HEK293 (cell line): ENCODE measurements around the gene STX2.

ENCODE experiments used
- CTCF ChIA-PET: fragments of 350-600 bp; formaldehyde crosslinking; extraction: SDS; loops from one replicate; lab custom pipeline; 2021; ENCODE audit warnings: antibody characterized with exemption; lab: Yijun Ruan, JAX
- POLR2A ChIA-PET: fragments of 300-600 bp; formaldehyde crosslinking; extraction: SDS; loops from one replicate; lab custom pipeline; 2020; ENCODE audit warnings: antibody characterized with exemption, inconsistent platforms; lab: Yijun Ruan, JAX
- H3K27ac ChIP-seq: fragments of 200-500 bp; sonication (Bioruptor generic); 2 replicates; pipeline ENCODE4 v1.5.1; 2014; ENCODE audit warnings: low read depth, low read length, control low read depth, inconsistent platforms; ENCODE audit errors: extremely low read depth
- H3K36me3 ChIP-seq, 2 experiments: fragments of 200-500 bp in 1 of 2; sonication (Bioruptor generic) in 1 of 2; 1 replicate in 1 of 2; 2 replicates in 1 of 2; pipeline ENCODE4 v1.5.1; 2014 to 2017; ENCODE audit warnings: inconsistent platforms in 2 of 2, low read length in 2 of 2; ENCODE audit not compliant: control insufficient read depth in 2 of 2, insufficient read depth in 1 of 2
- H3K4me1 ChIP-seq: fragments of 200-500 bp; sonication (Bioruptor generic); 2 replicates; pipeline ENCODE4 v1.5.1; 2014; ENCODE audit warnings: mild to moderate bottlenecking, low read length, inconsistent platforms; ENCODE audit not compliant: control insufficient read depth, insufficient read depth
- H3K4me3 ChIP-seq: 2 replicates; pipeline ENCODE4 v1.5.1; 2011; ENCODE audit warnings: low read depth, mild to moderate bottlenecking, control low read depth, low read length, moderate library complexity
- H3K9me3 ChIP-seq: fragments of 200-500 bp; sonication (Bioruptor generic); 2 replicates; pipeline ENCODE4 v1.5.1; 2014; ENCODE audit warnings: low read depth, low read length, inconsistent platforms; ENCODE audit not compliant: control insufficient read depth, insufficient read depth
- HOXD13 ChIP-seq: sonication (generic); formaldehyde crosslinking; IDR thresholded peaks from 2 replicates; pipeline ENCODE4 v1.8.0; 2022; ENCODE audit warnings: missing genetic modification reagents, borderline replicate concordance
- OSR2 ChIP-seq: fragments of 450-650 bp; formaldehyde crosslinking; IDR thresholded peaks from 2 replicates; pipeline ENCODE4 v1.5.1; 2016; ENCODE audit warnings: missing biosample characterization, missing genetic modification characterization
- OVOL3 ChIP-seq: fragments of 450-650 bp; formaldehyde crosslinking; IDR thresholded peaks from 2 replicates; pipeline ENCODE4 v1.5.1; 2016; ENCODE audit warnings: missing biosample characterization, missing genetic modification characterization
- PBX3 ChIP-seq: sonication (generic); formaldehyde crosslinking; IDR thresholded peaks from 2 replicates; pipeline ENCODE4 v1.8.1; 2022; ENCODE audit warnings: mild to moderate bottlenecking, moderate library complexity, missing genetic modification reagents
- PRDM6 ChIP-seq: fragments of 450-650 bp; formaldehyde crosslinking; IDR thresholded peaks from 2 replicates; pipeline ENCODE4 v1.5.1; 2017; ENCODE audit warnings: missing biosample characterization, missing genetic modification characterization
- SP2 ChIP-seq: fragments of 450-650 bp; formaldehyde crosslinking; IDR thresholded peaks from 2 replicates; pipeline ENCODE4 v1.5.1; 2016; ENCODE audit warnings: missing biosample characterization, missing genetic modification characterization
- TCF7L2 ChIP-seq: IDR thresholded peaks from 2 replicates; pipeline ENCODE4 v1.6.1; 2011; ENCODE audit warnings: low read depth, mild to moderate bottlenecking, inconsistent platforms, low read length, moderate library complexity, borderline replicate concordance
- TRIM28 ChIP-seq: IDR thresholded peaks from 2 replicates; pipeline ENCODE4 v1.6.1; 2011; ENCODE audit warnings: low read length, control low read depth, borderline replicate concordance
- ZBTB26 ChIP-seq: fragments of 450-650 bp; formaldehyde crosslinking; optimal IDR thresholded peaks from 2 replicates; pipeline ENCODE3; 2016; ENCODE audit warnings: missing biosample characterization, mild to moderate bottlenecking, missing genetic modification characterization
- ZFP3 ChIP-seq: fragments of 450-650 bp; formaldehyde crosslinking; IDR thresholded peaks from 2 replicates; pipeline ENCODE4 v1.5.1; 2016; ENCODE audit warnings: low read depth, missing biosample characterization, missing genetic modification characterization
- ZFP69B ChIP-seq: fragments of 450-650 bp; formaldehyde crosslinking; IDR thresholded peaks from 2 replicates; pipeline ENCODE4 v1.5.1; 2016; ENCODE audit warnings: missing biosample characterization, missing genetic modification characterization
- ZNF114 ChIP-seq: fragments of 450-650 bp; formaldehyde crosslinking; IDR thresholded peaks from 2 replicates; pipeline ENCODE4 v1.5.0; 2017; ENCODE audit warnings: missing biosample characterization, missing genetic modification characterization
- ZNF211 ChIP-seq: fragments of 450-650 bp; formaldehyde crosslinking; IDR thresholded peaks from 2 replicates; pipeline ENCODE4 v1.5.1; 2016; ENCODE audit warnings: low read depth, missing biosample characterization, missing genetic modification characterization
- ZNF23 ChIP-seq: fragments of 450-650 bp; formaldehyde crosslinking; IDR thresholded peaks from 2 replicates; pipeline ENCODE4 v1.5.1; 2016; ENCODE audit warnings: missing biosample characterization, missing genetic modification characterization, borderline replicate concordance
- ZNF248 ChIP-seq: fragments of 450-650 bp; formaldehyde crosslinking; IDR thresholded peaks from 2 replicates; pipeline ENCODE4 v1.5.1; 2017; ENCODE audit warnings: missing biosample characterization, missing genetic modification characterization
- ZNF366 ChIP-seq: fragments of 450-650 bp; formaldehyde crosslinking; conservative IDR thresholded peaks from 2 replicates; pipeline ENCODE4 v1.5.1; 2016; ENCODE audit warnings: missing biosample characterization, missing genetic modification characterization
- ZNF514 ChIP-seq: fragments of 450-650 bp; formaldehyde crosslinking; IDR thresholded peaks from 2 replicates; pipeline ENCODE4 v1.5.1; 2016; ENCODE audit warnings: missing biosample characterization, missing genetic modification characterization
- ZNF544 ChIP-seq: fragments of 450-650 bp; formaldehyde crosslinking; IDR thresholded peaks from 2 replicates; pipeline ENCODE4 v1.5.0; 2017; ENCODE audit warnings: missing biosample characterization, missing genetic modification characterization
- ZNF555 ChIP-seq: fragments of 450-650 bp; formaldehyde crosslinking; conservative IDR thresholded peaks from 2 replicates; pipeline ENCODE4 v1.5.1; 2017; ENCODE audit warnings: missing biosample characterization, mild to moderate bottlenecking, missing genetic modification characterization, inconsistent platforms
- ZNF580 ChIP-seq: fragments of 450-650 bp; formaldehyde crosslinking; IDR thresholded peaks from 2 replicates; pipeline ENCODE4 v1.5.1; 2016; ENCODE audit warnings: missing biosample characterization, missing genetic modification characterization
- ZNF585B ChIP-seq: fragments of 450-650 bp; formaldehyde crosslinking; IDR thresholded peaks from 2 replicates; pipeline ENCODE4 v1.5.1; 2016; ENCODE audit warnings: missing biosample characterization, missing genetic modification characterization
- ZNF600 ChIP-seq: fragments of 450-650 bp; formaldehyde crosslinking; IDR thresholded peaks from 2 replicates; pipeline ENCODE4 v1.5.1; 2016; ENCODE audit warnings: missing biosample characterization, missing genetic modification characterization
- ZNF623 ChIP-seq: fragments of 450-650 bp; formaldehyde crosslinking; IDR thresholded peaks from 2 replicates; pipeline ENCODE4 v1.5.1; 2016; ENCODE audit warnings: missing biosample characterization, missing genetic modification characterization
- ZNF792 ChIP-seq: fragments of 450-650 bp; formaldehyde crosslinking; IDR thresholded peaks from 2 replicates; pipeline ENCODE4 v1.5.1; 2016; ENCODE audit warnings: missing biosample characterization, missing genetic modification characterization
- TF ChIP-seq, protein P1 (sequence below): fragments of 450-650 bp; formaldehyde crosslinking; IDR thresholded peaks from 2 replicates; pipeline ENCODE4 v1.5.1; 2016; ENCODE audit warnings: missing biosample characterization, missing genetic modification characterization, borderline replicate concordance
- TF ChIP-seq, protein P2 (sequence below): fragments of 450-650 bp; formaldehyde crosslinking; IDR thresholded peaks from 2 replicates; pipeline ENCODE4 v1.5.1; 2016; ENCODE audit warnings: missing biosample characterization, missing genetic modification characterization

The STX2 gene

DNA sequence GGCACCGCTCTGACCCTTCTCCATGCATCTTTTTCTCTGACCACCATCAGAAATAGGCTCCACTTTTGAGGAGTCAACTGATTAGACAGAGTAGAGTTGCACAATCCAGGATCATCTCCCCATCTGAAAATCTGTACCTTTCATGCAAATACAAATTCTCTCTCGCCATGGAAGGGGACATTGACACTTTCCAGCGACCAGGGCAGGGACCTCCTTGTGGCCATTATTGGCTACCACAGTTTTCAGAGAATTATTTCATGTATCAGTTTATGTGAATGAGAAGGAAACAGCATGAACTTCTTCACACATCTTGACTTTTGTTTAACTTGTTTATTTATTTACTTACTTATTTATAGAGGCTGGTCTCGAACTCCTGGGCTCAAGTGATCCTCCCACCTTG, 19.0 kb upstream of the STX2 start:
- no peak overlapping the region for H3K4me3 ChIP-seq
- CTCF ChIA-PET, result no interaction called here
- no peak overlapping the region for H3K27ac ChIP-seq
- no peaks in the 10 kb centered on the region for H3K36me3 ChIP-seq
- no peaks in the 10 kb centered on the region for H3K9me3 ChIP-seq
- POLR2A ChIA-PET, result no interaction called here
- TF ChIP-seq ZNF514 (tag by site-specific recombination), result no peak
- TF ChIP-seq ZNF585B (tag by site-specific recombination), result no peak
- no peak for TF ChIP-seq ZNF623 (tag by site-specific recombination)
- no peak for TF ChIP-seq ZNF114 (tag by site-specific recombination)
- no peak for TF ChIP-seq TRIM28
- TF ChIP-seq, protein P1, sequence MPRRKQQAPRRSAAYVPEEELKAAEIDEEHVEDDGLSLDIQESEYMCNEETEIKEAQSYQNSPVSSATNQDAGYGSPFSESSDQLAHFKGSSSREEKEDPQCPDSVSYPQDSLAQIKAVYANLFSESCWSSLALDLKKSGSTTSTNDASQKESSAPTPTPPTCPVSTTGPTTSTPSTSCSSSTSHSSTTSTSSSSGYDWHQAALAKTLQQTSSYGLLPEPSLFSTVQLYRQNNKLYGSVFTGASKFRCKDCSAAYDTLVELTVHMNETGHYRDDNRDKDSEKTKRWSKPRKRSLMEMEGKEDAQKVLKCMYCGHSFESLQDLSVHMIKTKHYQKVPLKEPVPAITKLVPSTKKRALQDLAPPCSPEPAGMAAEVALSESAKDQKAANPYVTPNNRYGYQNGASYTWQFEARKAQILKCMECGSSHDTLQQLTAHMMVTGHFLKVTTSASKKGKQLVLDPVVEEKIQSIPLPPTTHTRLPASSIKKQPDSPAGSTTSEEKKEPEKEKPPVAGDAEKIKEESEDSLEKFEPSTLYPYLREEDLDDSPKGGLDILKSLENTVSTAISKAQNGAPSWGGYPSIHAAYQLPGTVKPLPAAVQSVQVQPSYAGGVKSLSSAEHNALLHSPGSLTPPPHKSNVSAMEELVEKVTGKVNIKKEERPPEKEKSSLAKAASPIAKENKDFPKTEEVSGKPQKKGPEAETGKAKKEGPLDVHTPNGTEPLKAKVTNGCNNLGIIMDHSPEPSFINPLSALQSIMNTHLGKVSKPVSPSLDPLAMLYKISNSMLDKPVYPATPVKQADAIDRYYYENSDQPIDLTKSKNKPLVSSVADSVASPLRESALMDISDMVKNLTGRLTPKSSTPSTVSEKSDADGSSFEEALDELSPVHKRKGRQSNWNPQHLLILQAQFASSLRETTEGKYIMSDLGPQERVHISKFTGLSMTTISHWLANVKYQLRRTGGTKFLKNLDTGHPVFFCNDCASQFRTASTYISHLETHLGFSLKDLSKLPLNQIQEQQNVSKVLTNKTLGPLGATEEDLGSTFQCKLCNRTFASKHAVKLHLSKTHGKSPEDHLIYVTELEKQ (tag by site-specific recombination), result no peak
- no peak for TF ChIP-seq ZNF23 (tag by site-specific recombination)
- TF ChIP-seq ZNF248 (tag by site-specific recombination), result no peak
- TF ChIP-seq PRDM6 (tag by site-specific recombination), result no peak
- no peak for TF ChIP-seq OSR2 (tag by site-specific recombination)
- TF ChIP-seq ZNF580, result no peak
- TF ChIP-seq ZFP69B (tag by site-specific recombination), result no peak
- TF ChIP-seq HOXD13, result no peak
- TF ChIP-seq SP2, result no peak
- no peak for TF ChIP-seq ZNF600 (tag by site-specific recombination)
- no peak for TF ChIP-seq ZNF792
- H3K4me1 ChIP-seq, result no peaks in the 10 kb centered on the region

- Histone ChIP-seq H3K4me3 (no peak overlapping the region), H3K4me1 (no peaks in the 10 kb centered on the region), H3K9me3 (no peaks in the 10 kb centered on the region), H3K27ac (no peak overlapping the region), H3K36me3 (no peaks in the 10 kb centered on the region)
- CTCF ChIA-PET, result interaction anchor here (0.9 kb wide), 1 partner anchor 14 kb away, joined by 5 read pairs; no protein-coding TSS in a partner anchor
- POLR2A ChIA-PET, result no interaction called here
- TF ChIP-seq OVOL3 (tag by site-specific recombination) (no peak), ZNF211 (no peak), PBX3 (CRISPR knock-in tag) (no peak), ZNF366 (tag by site-specific recombination) (no peak), ZNF580 (no peak), ZNF544 (tag by site-specific recombination) (no peak), TCF7L2 (no peak), ZBTB26 (tag by site-specific recombination) (no peak), ZFP3 (tag by site-specific recombination) (no peak), ZNF555 (tag by site-specific recombination) (no peak)
- TF ChIP-seq, protein P2, sequence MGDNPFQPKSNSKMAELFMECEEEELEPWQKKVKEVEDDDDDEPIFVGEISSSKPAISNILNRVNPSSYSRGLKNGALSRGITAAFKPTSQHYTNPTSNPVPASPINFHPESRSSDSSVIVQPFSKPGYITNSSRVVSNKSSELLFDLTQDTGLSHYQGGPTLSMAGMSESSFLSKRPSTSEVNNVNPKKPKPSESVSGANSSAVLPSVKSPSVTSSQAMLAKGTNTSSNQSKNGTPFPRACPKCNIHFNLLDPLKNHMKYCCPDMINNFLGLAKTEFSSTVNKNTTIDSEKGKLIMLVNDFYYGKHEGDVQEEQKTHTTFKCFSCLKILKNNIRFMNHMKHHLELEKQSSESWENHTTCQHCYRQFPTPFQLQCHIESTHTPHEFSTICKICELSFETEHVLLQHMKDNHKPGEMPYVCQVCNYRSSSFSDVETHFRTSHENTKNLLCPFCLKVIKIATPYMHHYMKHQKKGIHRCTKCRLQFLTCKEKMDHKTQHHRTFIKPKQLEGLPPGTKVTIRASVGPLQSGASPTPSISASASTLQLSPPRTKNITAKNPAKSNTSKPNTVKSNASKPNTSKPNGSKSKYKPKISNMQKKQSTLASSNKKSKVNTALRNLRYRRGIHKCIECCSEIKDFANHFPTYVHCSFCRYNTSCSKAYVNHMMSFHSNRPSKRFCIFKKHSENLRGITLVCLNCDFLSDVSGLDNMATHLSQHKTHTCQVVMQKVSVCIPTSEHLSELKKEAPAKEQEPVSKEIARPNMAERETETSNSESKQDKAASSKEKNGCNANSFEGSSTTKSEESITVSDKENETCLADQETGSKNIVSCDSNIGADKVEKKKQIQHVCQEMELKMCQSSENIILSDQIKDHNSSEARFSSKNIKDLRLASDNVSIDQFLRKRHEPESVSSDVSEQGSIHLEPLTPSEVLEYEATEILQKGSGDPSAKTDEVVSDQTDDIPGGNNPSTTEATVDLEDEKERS, result no peak
These were observed 17.0 kb upstream of the STX2 start for GRCh38 chr12:130856088-130856487.
